BJ (cell line): ENCODE measurements around the gene TMPRSS15. TPM values are rescaled to one million over a fixed set of nuclear protein-coding genes. Genes with fewer than 3 reads are reported as not detected.

Experiments used
- CTCF ChIA-PET: fragments of 350-600 bp; formaldehyde crosslinking; extraction: SDS; loops from one replicate; lab custom pipeline; 2021; ENCODE audit warnings: antibody characterized with exemption, inconsistent platforms; lab: Yijun Ruan, JAX
- POLR2A ChIA-PET: fragments of 300-600 bp; sonication (Branson Sonifier 250); formaldehyde crosslinking; extraction: SDS; loops from one replicate; lab custom pipeline; 2021; ENCODE audit warnings: antibody characterized with exemption; lab: Charles Lee
- DNase-seq: peaks from one replicate; pipeline ENCODE4 v3.0.0-alpha.2; 2011; ENCODE audit warnings: low read depth
- H3K27me3 ChIP-seq: 2 replicates; pipeline ENCODE4 v1.6.0; 2011; ENCODE audit warnings: low read length; ENCODE audit not compliant: control insufficient read depth, insufficient read depth
- H3K36me3 ChIP-seq: 2 replicates; pipeline ENCODE4 v1.5.1; 2011; ENCODE audit warnings: low read length; ENCODE audit not compliant: control insufficient read depth, insufficient read depth
- H3K4me3 ChIP-seq: 2 replicates; pipeline ENCODE4 v1.5.1; 2011; ENCODE audit warnings: low read depth, mild to moderate bottlenecking, control low read depth, low read length
- CTCF ChIP-seq: IDR thresholded peaks from 2 replicates; pipeline ENCODE4 v1.5.1; 2011; ENCODE audit warnings: low read depth, mild to moderate bottlenecking, control low read depth, inconsistent platforms, low read length, moderate library complexity; ENCODE audit not compliant: insufficient read depth
- polyA plus RNA-seq: library from polyadenylated mRNA; depleted of rRNA; stranded (reverse); fragments of >200 nt; gene quantifications from 2 replicates; pipeline ENCODE4 v1.2.3, GENCODE V29; 2011

TMPRSS15 gene
- polyA plus RNA-seq, 1 experiment, result not detected

DNA sequence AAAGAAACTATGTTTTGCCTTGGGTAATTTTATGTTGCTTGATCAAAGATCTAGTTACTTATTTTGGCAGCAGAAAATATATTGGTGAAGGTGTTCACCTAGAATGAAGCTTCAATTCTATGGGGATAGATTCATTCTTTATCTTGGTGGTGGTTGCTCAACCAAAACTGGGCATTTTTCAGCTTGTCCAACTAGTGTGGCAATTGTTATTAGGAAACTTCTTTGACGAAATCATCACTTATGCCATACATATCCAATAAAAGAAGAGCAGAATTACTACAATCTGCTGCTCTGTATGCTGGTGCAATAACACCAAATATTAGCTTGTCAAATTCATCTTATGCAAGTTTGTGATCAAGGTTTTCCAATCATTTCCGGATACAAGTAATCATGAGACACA, 26.8 kb upstream of the TMPRSS15 start:
- DNase-seq, result no peak
- POLR2A ChIA-PET, result no interaction called here
- Histone ChIP-seq H3K27me3 (no peaks in the 10 kb centered on the region), H3K4me3 (no peak overlapping the region), H3K36me3 (no peaks in the 10 kb centered on the region)
- no peak for TF ChIP-seq CTCF
- CTCF ChIA-PET, result no interaction called here

- POLR2A ChIA-PET, result no interaction called here
- DNase-seq, result no peak
Observed at GRCh38 chr21:18424276-18424675, 20.7 kb upstream of the TMPRSS15 start.

GRCh38 chr21:18417141-18417790, 13.7 kb upstream of the TMPRSS15 start:
- POLR2A ChIA-PET, result no interaction called here

More at GRCh38 chr21:18424276-18424675, 20.7 kb upstream of the TMPRSS15 start:
- CTCF ChIA-PET, result no interaction called here
- H3K27me3 ChIP-seq, result no peaks in the 10 kb centered on the region
- H3K36me3 ChIP-seq, result no peaks in the 10 kb centered on the region
- TF ChIP-seq CTCF, result no peak
- H3K4me3 ChIP-seq, result no peak overlapping the region

GRCh38 chr21:18411565-18411964, 8.0 kb upstream of the TMPRSS15 start:
- Histone ChIP-seq H3K36me3 (no peaks in the 10 kb centered on the region), H3K4me3 (no peak overlapping the region), H3K27me3 (no peaks in the 10 kb centered on the region)
- TF ChIP-seq CTCF, result no peak
- no peak for DNase-seq
- POLR2A ChIA-PET, result no interaction called here
- CTCF ChIA-PET, result no interaction called here

More at GRCh38 chr21:18417141-18417790, 13.7 kb upstream of the TMPRSS15 start:
- Histone ChIP-seq H3K36me3 (no peaks in the 10 kb centered on the region), H3K27me3 (no peaks in the 10 kb centered on the region), H3K4me3 (no peak overlapping the region)
- no peak for DNase-seq
- no peak for TF ChIP-seq CTCF
- CTCF ChIA-PET, result no interaction called here

GRCh38 chr21:18409579-18409978, 6.0 kb upstream of the TMPRSS15 start:
- Histone ChIP-seq H3K4me3 (no peak overlapping the region), H3K27me3 (no peaks in the 10 kb centered on the region), H3K36me3 (no peaks in the 10 kb centered on the region)
- ChIA-PET POLR2A (no interaction called here), CTCF (no interaction called here)
- TF ChIP-seq CTCF, result no peak
- no peak for DNase-seq
